Ovary (tissue), 3 donors: ENCODE results near the gene ENOX1.

ENCODE experiments used
- EP300 ChIP-seq: sonication (generic); formaldehyde crosslinking; IDR thresholded peaks from one replicate; pipeline ENCODE4 v1.6.1; 2017; ENCODE audit warnings: antibody characterized with exemption
- POLR2A ChIP-seq: fragments of 450-650 bp; IDR thresholded peaks from one replicate; pipeline ENCODE4 v1.6.1; 2017; ENCODE audit warnings: antibody characterized with exemption, mild to moderate bottlenecking, moderate library complexity
- TF ChIP-seq, protein P1 (sequence below), 3 donors: fragments of 450-650 bp in 2 of 3; fragments of 200-600 bp in 1 of 3; IDR thresholded peaks; one replicate each; pipeline versions ENCODE4 v1.5.1 to v1.8.0; 2016 to 2022; ENCODE audit warnings: antibody characterized with exemption in 3 of 3, mild to moderate bottlenecking in 1 of 3
- donor health status: DM: no; HTN: no; CAD: no.

GRCh38 chr13:43529796-43530195, 257.0 kb downstream of the ENOX1 start:
- TF ChIP-seq, protein P1, sequence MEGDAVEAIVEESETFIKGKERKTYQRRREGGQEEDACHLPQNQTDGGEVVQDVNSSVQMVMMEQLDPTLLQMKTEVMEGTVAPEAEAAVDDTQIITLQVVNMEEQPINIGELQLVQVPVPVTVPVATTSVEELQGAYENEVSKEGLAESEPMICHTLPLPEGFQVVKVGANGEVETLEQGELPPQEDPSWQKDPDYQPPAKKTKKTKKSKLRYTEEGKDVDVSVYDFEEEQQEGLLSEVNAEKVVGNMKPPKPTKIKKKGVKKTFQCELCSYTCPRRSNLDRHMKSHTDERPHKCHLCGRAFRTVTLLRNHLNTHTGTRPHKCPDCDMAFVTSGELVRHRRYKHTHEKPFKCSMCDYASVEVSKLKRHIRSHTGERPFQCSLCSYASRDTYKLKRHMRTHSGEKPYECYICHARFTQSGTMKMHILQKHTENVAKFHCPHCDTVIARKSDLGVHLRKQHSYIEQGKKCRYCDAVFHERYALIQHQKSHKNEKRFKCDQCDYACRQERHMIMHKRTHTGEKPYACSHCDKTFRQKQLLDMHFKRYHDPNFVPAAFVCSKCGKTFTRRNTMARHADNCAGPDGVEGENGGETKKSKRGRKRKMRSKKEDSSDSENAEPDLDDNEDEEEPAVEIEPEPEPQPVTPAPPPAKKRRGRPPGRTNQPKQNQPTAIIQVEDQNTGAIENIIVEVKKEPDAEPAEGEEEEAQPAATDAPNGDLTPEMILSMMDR (IDR thresholded peaks at IDR 0.05): no peak
- TF ChIP-seq EP300 (no peak), POLR2A (no peak)
